OCI-LY7 (cell line): ENCODE results near the gene ECI1.

Experiments used
- CTCF ChIP-seq: fragments of 200-600 bp; sonication (generic); conservative IDR thresholded peaks from 2 replicates; pipeline ENCODE4 v1.5.1; 2014; ENCODE audit warnings: mild to moderate bottlenecking, antibody characterized with exemption, low read length, moderate library complexity, mixed read lengths
- EZH2phosphoT487 ChIP-seq: fragments of 200-600 bp; sonication (generic); IDR thresholded peaks from 2 replicates; pipeline ENCODE4 v1.6.1; 2018; ENCODE audit warnings: low read depth, borderline replicate concordance, mild to moderate bottlenecking, mixed run types, antibody characterized with exemption, low read length, moderate library complexity, mixed read lengths

GRCh38 chr16:2246301-2246885, 5.0 kb downstream of the ECI1 start:
- no peak for TF ChIP-seq CTCF
- TF ChIP-seq EZH2phosphoT487 = no peak
